NCI-H446 treated with DMSO at 0.1 percent for 48 hours (cell line): ENCODE measurements around the gene POM121C.
"Not testable (repeated sequence)": the region's sequence is repeated elsewhere in the genome, so short reads cannot be mapped to it uniquely, and the experiment has no call there.

Experiments used
- DNase-seq: peaks from one replicate; lab custom pipeline; 2025; lab: John Stamatoyannopoulos, UW

POM121C gene

DNA sequence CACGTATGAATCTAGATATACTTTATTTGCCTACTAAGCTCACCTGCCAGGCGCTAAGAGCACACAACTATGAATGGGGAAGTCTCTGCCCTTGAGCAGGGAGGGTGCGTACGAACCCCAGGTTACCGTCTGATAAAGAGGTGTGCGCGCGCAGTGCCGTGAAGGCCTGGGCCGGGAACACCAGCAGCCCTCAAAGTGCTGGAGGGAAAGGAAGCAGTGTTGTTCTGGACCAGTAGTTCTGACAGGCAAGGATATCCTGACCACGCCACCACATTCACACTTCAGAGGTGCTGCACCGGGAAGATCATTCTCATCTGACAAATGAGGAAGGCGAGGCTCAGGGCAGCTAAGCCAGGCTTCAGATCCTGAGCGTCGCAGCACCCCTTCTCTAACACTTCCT lies 62.6 kb downstream of the POM121C start:
- DNase-seq = not testable (repeated sequence)

DNA sequence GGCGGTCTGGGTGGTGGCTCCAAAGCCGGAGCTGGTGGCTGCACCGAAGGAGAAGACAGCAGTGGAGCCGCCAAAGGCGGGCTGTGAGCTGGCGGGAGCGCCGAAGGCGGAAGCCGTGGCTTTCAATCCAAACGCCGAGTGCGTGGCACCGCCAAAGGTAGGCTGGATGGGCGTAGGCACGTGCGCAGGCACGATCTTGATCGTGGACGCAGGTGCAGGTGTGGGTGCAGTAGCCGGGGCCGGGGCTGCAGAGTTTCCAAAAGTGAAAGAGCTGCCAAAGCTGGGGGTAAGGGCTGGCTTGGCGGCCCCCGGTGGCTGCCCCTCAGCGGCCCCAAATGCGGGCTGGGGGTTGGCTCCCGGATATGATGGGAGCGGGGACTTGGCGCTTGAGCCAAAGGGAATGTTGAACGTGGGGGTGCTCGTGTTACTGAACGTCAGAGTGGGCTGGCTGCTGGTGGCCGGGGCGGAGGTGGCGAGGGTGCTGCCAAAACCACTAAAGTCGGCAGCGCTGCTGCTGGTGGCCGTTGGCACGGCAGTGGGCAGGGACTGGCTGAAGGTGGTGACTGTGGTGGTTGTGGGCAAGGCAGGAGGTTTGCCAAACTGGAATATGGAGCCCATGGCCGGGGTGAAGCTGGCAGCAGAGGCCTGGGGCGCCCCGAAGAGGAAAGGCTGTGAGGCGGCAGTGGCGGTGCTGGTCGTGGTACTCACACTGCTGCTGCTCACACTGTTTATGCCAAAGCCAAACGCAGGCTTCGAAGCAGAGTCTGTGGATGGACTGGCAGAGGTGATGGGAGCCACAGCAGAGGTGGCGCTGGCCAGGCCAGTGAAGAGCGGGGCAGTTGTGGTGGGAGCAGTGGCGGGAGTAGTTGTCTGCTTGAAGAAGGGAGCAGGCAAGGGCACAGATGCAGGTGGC lies 64.0 kb downstream of the POM121C start:
- not testable (repeated sequence) for DNase-seq

DNA sequence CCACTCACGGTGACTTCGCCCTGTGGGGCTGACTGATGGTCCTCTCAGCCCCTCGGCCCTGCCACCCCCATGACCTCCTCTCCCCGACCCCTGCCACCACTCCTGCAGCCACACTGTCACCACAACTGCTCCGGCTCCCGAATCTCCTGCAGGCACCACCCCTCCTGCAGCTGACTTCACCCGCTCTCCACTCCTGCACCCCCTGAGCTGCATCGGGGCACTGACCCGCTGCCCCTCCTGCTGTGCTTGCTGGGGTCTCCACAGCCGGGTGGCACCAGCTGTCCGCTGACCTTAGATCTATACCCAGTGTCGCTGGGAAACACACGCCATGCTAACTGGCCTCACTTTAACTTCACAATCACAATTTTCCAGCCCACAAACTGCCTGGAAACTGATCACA lies 65.9 kb downstream of the POM121C start:
- not testable (repeated sequence) for DNase-seq

DNA sequence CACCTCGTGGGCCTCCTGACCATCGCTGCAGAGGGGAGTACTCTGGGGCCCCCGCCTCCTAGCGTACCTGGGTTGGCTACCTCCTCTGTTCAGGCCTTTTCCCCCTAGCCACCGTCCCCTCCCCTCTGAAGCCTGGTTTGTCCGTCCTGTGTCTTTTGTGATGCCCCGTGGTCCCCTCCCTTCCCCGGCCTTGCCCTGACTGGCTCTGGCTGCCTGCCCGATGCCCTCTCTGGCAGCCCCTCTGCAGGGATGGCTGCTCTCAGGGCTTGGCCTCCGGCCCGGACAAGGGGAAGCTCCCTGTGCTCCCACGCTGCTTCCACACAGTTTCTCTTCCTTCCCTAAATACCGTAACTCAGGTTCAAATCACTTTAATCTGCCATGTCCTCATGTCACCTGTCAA lies 66.4 kb downstream of the POM121C start:
- DNase-seq = not testable (repeated sequence)

DNA sequence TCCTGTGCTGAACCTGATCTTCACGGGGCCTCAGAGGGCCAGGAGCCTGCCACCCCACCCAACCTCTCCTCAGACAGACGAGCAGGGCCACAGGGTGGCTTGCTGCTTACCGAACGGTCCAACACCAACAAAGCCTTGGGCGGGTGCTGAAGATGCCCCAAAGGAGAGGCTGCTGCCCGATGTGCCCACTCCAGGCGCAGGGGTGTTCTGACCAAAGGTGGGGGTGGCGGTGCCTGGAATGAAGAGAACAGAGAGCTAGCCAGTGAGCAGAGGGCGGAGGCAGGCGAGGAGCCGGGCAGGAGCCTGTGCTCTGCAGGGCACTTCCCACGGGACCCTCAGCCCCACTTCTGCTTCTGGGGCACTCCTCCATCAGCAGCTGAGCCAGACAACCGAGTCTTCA lies 66.9 kb downstream of the POM121C start:
- DNase-seq = not testable (repeated sequence)

DNA sequence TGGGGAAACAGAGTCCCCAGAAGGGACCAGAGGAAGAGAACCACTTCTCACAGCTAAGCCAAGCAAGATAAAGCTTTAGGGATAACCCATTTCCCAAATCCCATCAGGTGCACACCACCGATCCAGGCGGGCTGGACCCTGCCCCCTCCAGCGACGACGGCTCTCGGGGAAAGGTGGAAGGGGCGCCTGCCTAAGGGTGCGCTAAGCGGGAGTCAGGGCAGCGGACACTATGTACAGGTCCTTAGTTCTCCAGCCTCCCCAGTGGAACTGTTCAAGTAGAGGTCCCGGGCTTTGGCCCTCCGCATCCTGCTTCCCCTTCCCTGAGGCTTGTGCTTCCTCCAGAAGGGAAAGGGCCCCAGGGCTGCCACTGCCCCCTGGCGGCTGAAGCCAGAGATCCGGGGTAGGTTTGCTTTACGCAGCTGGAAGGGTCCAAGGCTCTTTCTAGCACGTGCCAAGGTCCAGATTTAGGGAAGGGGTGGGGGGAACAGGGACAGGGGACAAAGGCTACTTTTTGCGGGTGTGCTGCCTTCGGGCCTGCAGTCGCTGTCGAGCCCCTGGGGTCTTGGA lies 67.7 kb downstream of the POM121C start:
- DNase-seq = not testable (repeated sequence)

DNA sequence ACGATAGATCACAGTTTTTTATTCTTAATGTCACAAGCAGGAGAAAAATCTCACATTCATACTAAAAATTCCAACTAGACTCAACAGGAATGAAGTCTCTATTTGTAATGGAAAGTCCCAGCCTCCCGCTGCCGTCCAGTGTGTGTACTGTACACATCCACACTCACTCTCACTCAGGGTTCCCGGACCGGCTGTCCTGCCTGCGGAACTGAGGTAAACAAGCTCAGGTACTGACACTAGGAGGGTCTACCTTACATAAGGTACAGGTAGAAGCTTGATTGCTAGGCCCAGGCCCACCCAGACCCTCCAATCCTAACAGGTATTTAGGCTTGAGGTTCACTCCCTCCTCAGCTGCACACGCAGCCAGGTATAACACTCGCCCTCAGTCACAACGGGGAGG lies 69.3 kb downstream of the POM121C start:
- not testable (repeated sequence) for DNase-seq

DNA sequence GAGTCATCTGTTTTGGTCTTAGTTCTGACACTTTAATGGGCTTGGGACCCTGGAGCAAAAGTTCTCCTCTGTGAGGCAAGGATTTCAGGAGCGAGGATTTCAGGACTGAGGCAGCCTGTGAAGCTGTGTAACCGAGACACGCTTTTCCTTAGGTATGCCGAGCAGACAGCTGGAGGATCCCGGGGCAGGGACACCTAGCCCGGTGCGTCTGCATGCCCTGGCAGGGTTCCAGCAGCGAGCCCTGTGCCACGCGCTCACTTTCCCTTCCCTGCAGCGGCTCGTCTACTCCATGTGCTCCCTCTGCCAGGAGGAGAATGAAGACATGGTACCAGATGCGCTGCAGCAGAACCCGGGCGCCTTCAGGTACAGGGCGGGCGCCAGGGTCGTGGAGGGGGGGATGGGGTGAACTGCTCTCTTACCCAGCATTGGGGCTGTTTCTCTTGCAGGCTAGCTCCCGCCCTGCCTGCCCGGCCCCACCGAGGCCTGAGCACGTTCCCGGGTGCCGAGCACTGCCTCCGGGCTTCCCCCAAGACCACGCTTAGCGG lies 70.2 kb downstream of the POM121C start:
- not testable (repeated sequence) for DNase-seq

DNA sequence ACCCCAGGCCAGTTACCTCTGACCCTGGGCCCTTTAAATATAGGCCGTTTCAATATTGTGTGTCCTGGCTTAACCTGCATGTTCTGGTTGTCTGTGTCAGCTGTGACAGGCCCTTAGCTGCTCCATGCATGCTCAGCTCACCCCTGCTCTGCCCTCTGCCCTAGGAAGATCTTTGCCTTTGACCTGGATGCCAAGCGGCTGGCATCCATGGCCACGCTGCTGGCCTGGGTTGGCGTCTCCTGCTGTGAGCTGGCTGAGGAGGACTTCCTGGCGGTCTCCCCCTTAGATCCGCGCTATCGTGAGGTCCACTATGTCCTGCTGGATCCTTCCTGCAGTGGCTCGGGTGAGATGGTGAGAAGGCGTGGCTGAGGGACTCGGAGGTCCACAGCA lies 70.7 kb downstream of the POM121C start:
- DNase-seq = not testable (repeated sequence)

DNA sequence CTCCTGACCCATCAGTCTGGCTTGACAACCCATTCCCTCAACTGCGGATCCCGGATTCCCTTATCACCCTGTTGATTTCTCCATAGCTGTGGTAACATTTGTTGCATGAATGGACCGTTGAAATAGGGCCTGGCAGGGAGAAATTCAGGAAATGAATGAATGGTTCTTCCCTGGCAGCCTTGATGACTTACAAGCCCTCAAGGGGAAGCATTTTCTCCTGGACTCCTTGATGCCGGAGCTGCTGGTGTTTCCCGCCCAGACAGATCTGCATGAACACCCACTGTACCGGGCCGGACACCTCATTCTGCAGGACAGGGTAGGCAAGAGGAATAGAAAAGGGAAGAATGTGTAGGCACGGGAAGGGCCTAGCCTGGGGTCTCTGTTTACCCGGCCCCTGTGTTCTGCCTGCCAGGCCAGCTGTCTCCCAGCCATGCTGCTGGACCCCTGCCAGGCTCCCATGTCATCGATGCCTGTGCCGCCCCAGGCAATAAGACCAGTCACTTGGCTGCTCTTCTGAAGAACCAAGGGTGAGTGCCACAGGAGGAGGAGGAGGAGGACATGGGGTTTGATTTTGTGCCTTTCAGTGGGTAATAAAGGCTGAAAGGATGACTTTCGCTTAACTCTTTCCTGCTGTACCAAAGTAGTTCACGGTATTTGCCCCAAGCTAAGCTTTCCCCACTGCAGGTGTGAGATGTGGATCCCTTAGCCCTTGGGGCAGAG lies 71.2 kb downstream of the POM121C start:
- not testable (repeated sequence) for DNase-seq

DNA sequence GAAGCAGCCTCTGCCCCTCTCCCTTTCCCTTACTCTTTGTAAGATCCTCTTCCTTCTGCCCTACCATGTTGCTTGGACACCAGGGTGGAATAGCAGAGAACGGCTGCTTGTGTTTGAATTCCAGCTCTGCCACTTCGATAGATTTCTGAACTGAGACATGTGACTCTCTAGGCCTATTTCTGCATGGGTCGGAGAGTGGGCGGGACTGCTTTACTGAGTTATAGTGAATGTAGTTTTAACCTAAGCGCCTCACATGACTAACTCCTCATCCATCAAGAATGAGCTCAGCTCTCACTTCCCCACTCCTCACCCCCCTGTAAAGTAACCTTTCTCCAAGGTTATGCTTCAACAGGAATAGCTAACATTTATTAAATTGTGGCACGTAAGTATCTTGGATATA lies 71.9 kb downstream of the POM121C start:
- not testable (repeated sequence) for DNase-seq

DNA sequence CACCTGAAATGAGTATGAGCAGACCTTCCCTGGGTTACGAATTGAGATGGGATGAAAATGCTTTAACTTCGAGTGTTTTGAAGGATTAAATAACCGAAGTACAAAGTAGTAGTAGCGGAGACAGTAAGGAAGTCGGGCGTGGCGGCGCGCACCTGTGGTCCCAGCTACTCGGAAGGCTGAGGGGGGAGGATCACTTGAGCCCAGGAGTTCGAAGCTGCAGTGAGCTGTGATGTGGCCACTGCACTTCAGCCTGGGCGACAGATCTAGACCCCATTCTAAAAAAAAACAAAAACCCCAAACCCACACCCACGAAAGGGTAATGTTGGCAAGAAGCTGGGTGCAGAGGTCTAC lies 75.3 kb downstream of the POM121C start:
- not testable (repeated sequence) for DNase-seq

DNA sequence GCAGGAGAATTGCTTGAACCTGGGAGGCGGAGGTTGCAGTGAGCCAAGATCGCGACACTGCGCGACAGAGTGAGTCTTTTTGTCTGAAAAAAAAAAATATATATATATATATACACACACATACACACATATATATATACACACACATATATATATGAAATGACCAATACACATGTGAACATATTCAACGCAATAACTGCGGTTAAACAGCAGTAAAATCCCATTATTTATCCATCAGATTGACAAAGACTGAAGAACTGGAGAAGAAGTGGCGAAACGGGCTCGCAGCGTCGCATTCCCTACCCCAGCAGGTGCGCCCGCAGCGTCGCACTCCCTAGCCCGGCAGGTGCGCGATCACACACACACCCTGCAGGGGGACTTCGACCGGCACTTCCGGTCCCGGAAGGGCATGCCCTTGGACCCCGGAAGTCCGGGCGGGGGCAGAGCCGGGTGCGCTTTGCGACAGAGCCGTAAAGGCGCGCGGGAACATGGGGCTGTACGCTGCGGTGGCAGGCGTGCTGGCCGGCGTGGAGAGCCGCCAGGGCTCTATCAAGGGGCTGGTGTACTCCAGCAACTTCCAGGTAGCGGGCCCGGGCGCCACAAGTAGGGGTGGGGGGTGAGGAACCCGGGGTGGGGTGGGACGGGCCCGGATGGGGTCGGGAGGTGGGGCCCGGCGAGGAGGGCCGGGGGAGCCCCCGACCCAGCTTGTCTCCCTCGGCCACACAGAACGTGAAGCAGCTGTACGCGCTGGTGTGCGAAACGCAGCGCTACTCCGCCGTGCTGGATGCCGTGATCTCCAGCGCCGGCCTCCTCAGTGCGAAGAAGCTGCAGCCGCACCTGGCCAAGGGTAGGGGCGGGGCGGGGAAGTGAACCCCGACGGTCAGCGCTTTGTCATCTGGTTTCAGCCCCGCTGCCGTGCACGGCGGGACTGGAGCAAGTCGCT lies 75.9 kb downstream of the POM121C start:
- not testable (repeated sequence) for DNase-seq

DNA sequence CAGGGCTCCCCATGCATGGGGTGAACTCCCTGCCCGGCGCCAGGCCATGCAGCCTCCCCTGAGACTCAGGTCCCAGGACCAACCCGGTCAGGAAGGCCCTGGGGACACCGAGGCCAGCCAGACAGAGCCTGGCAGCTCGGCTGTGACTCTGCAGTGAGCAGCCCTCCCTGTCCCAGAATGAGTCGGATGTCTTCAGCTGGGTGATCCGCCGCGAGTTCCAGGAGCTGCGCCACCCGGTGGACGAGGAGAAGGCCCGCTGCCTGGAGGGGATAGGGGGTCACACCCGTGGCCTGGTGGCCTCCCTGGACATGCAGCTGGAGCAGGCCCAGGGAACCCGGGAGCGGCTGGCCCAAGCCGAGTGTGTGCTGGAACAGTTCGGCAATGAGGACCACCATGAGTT lies 81.4 kb downstream of the POM121C start:
- DNase-seq = not testable (repeated sequence)

DNA sequence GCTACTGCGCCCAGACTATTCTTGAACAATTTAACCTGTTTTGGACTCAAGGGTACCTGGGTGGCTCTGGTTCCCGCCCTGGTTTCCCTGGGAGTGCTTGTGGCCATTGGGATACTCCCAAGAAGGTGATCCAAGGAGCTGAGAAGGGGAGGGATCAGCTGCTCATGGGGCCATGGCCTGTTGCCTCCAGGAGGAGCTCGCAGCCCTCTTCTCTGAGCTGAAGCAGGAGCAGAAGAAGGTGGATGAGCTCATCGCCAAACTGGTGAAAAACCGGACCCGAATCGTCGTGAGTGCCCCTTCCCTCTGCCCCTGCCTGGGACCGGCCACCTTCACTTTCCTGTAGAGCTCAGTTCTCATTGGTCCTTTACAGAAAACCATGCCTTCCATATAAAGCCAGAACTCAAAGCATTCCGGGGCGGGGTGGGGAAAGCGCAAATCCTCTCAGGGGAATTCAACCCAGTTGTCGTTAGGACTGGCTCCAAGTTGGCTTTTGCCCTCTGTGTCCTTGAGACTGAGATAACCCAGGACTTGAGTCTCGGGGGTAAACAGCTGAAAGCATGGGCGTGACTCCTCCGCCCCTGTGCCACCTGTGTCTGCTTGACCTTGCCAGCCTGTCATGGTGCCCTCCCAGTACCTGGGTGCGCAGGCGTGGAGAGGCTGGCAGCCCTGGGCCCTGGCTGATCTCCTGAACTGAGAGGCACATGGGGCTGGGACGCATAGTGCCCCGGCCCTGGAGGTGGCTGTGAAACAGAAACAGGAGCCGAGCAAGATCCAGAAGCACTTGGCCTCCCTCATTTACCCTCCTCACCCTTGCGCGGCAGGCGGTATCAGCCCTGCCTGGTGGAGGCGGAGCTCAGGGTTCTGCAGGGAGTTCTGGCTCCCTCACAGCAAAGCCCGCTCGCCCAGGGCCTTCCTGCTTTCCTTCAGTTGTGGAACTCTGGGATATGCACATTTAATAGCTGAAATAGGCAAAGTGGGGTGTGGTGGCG lies 82.3 kb downstream of the POM121C start:
- not testable (repeated sequence) for DNase-seq

DNA sequence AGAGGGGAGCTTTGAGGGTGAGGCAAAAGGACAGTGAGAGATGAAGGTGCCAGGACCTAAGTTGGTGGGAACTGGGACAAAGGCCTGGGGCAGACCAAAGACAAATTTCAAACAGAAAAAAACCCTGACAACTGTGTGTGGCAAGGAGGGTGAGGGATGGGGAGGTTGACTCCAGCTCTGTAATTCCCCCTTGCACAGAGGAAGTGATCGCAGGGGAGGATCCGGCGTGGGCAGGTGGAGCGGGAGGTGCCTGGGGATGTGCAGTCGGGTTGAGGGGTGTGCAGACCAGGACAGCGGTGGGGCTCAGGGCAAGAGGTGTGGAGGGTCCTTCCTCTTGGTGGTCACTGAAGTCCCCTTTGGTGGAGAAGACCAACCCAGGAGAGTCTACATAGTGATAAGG lies 85.5 kb downstream of the POM121C start:
- DNase-seq = not testable (repeated sequence)

DNA sequence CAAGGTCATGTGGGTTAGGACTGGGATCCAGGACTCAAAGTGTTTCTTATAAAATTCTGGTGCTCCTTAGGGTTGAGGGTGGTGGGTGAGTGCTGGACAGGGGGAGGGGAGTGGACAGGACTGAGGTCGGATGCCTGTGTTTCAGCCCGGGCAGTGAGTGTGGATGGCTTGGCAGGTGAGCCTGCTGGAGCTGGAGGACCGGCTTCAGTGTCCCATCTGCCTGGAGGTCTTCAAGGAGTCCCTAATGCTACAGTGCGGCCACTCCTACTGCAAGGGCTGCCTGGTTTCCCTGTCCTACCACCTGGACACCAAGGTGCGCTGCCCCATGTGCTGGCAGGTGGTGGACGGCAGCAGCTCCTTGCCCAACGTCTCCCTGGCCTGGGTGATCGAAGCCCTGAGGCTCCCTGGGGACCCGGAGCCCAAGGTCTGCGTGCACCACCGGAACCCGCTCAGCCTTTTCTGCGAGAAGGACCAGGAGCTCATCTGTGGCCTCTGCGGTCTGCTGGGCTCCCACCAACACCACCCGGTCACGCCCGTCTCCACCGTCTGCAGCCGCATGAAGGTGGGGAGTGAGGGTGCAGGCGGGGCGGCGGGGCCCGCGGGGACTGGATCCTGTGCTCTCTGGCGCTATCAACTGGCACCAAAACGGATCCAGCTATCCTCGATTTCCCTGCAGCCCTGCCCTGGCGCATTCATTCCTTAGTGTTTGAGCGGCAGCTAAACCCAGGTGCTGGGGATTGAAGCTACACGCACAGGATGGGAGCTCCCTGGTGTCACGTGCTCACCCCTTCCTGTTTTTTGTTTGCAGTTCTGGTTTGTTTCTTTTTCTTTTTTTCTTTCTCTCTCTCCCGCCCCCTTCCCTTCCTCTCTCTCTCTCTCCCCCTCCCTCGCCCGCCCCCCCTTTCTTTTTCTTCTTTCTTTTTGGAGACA lies 87.1 kb downstream of the POM121C start:
- DNase-seq = not testable (repeated sequence)

DNA sequence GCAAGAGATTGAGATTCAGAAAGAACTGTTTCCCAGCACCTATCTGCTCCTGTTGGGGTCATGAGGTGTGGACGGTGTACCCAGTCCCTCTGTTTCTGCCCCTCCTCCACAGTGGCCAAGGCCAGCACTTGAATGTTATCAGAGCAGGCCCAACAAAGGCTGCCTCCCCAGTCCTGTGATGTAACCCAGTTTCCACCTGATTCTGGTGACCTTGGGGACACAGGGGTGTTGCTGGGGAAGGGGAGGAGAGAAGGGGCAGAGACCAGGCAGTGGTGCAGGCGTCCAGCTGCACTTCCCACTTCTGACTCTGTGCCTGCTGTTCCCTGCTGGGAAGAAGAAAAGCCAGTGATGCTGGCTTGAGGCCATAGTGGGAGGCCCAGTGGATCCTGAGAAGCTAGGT lies 88.2 kb downstream of the POM121C start:
- not testable (repeated sequence) for DNase-seq

DNA sequence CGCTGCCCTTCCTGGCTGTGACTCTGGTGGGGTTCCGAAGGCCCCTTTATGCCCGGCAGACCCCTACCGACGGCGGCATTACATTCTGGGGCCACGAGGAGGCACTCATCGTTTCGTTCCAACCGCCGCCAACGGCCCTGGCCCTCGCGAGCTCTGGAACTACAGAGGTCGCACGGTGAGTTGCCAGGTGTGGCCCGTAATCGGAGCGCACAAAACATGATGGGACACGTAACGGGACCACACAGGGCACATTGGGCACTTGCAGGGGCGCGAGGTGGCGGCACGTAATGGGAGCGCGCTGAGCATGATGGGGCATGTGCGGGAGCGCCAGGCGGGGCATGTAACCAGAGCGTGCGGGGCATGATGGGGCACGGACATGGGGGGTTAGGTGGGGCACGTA lies 90.8 kb downstream of the POM121C start, which contains the start of gene TRIM73:
TRIM73 (plus strand) TSS at position 301 of the 400 bp plus-strand sequence. CDS start 3,305 bp downstream, outside the sequence.
- DNase-seq = not testable (repeated sequence)
